ENCODE measurements around the gene BTBD2. TPM values are rescaled to one million over a fixed set of nuclear protein-coding genes. Genes with fewer than 3 reads are reported as not detected.
A peak's percentile ranks its signal among the peaks of the same experiment; 100 is the strongest.

BTBD2 gene
- total and polyA plus RNA-seq, 4 experiments from 2014 or later: 2.8 to 59.4 (median 29.4) TPM

DNA sequence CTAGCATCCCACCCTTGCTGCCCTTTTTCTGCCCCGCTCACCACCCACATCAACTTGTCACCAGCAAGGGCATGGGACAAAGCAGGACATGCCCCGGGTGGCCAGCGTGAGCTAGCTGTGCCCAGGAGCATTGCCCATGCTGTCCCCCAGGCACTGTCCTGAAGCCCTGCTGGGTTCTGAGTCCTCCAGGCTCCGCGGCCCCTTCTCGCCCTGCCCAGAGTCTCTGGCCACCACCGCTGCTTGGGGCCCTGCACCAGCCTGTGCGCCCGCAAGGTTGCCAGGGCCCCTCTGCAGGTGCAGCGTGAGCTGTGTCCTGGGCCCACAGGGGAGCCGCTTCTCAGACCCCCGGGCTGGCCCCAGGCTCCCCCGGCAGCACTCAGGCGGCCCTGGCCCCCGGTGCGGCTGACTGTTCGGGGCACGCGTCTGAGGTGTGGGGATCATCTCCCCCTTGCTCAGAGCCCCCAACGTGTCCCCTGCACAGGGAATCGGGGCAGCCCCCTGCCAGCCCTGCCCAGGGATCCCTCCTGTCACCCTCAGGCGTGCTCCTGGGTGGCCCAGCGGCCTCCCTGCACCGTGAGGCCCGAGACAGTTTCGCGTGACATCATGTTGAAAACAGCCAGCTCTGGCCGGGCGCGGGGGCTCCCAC is 70.5 kb downstream of the BTBD2 start:
- H3K36me3 Mint-ChIP-seq: peaks cover 0 to 30% of the 10 kb centered on the region in 2 donors
- ChIA-PET POLR2A (ENCODE audit: partially characterized antibody) (interaction anchor here (1.2 kb wide), 1 partner anchor 140 kb away, joined by 4 read pairs; no protein-coding TSS in a partner anchor), CTCF (ENCODE audit: partially characterized antibody) (interaction anchor here (1.2 to 1.4 kb wide), 3 partner anchors 17 to 72 kb away, joined by 3 to 4 read pairs (median 3); no protein-coding TSS in a partner anchor)
- peaks cover 47% of the 10 kb centered on the region for H3K4me1 ChIP-seq (ENCODE audit: insufficient read depth, low read length)
- H3K27ac Mint-ChIP-seq: peak overlapping the region in 2 of 7 donors; percentile 61 to 68
- H3K4me1 Mint-ChIP-seq: peaks cover 18 to 59% (median 37%) of the 10 kb centered on the region in 4 donors
- no peak for DNase-seq
- H3K36me3 ChIP-seq (ENCODE audit: insufficient read depth, low read length): peaks cover 7% of the 10 kb centered on the region
- H3K4me3 Mint-ChIP-seq: peak overlapping the region in 2 of 8 donors; percentile 31 to 43
- no peaks in the 10 kb centered on the region for H3K27me3 ChIP-seq (ENCODE audit: insufficient read depth, low read length)
- H3K27ac ChIP-seq (ENCODE audit: low read depth, low read length): peak overlapping the region; percentile 20
- H3K4me3 ChIP-seq (ENCODE audit: low read length in 2 of 2): no peak overlapping the region
- H3K9me3 Mint-ChIP-seq: peaks cover 0 to 6% (median 0%) of the 10 kb centered on the region in 8 donors
- H3K9me3 ChIP-seq (ENCODE audit: control insufficient read depth in 1 of 2, low read length in 2 of 2): no peaks in the 10 kb centered on the region
- intact Hi-C loops (cut with micrococcal nuclease): no loop called here
- H3K27me3 Mint-ChIP-seq: peaks cover 0 to 2% of the 10 kb centered on the region in 2 donors

GRCh38 chr19:1944088-1944915 is 71.2 kb downstream of the BTBD2 start:
- H3K4me1 Mint-ChIP-seq: peaks cover 19 to 59% (median 39%) of the 10 kb centered on the region in 4 donors
- ChIA-PET POLR2A (ENCODE audit: partially characterized antibody) (interaction anchor here (1.0 kb wide), 1 partner anchor 47 kb away, joined by 4 read pairs; no protein-coding TSS in a partner anchor), CTCF (ENCODE audit: partially characterized antibody) (interaction anchor here (0.6 to 1.4 kb wide), 4 partner anchors 47 to 75 kb away, joined by 3 to 4 read pairs (median 3); no protein-coding TSS in a partner anchor)
- no peak overlapping the region for H3K4me3 ChIP-seq (ENCODE audit: low read length in 2 of 2)
- peaks cover 7% of the 10 kb centered on the region for H3K36me3 ChIP-seq (ENCODE audit: insufficient read depth, low read length)
- peaks cover 0 to 31% of the 10 kb centered on the region in 2 donors for H3K36me3 Mint-ChIP-seq
- peak overlapping the region; percentile 91 for H3K27ac ChIP-seq (ENCODE audit: low read depth, low read length)
- H3K27ac Mint-ChIP-seq: peak overlapping the region; percentile 36 to 100 (median 59)
- H3K9me3 Mint-ChIP-seq: peaks cover 0 to 10% (median 0%) of the 10 kb centered on the region in 8 donors
- no peak for DNase-seq
- H3K4me3 Mint-ChIP-seq: peak overlapping the region in 5 of 8 donors; percentile 36 to 68 (median 59)
- no peaks in the 10 kb centered on the region for H3K9me3 ChIP-seq (ENCODE audit: control insufficient read depth in 1 of 2, low read length in 2 of 2)
- intact Hi-C loops (cut with micrococcal nuclease): no loop called here
- no peaks in the 10 kb centered on the region for H3K27me3 ChIP-seq (ENCODE audit: insufficient read depth, low read length)
- H3K4me1 ChIP-seq (ENCODE audit: insufficient read depth, low read length): peaks cover 53% of the 10 kb centered on the region
- H3K27me3 Mint-ChIP-seq: peaks cover 0 to 2% of the 10 kb centered on the region in 2 donors

DNA sequence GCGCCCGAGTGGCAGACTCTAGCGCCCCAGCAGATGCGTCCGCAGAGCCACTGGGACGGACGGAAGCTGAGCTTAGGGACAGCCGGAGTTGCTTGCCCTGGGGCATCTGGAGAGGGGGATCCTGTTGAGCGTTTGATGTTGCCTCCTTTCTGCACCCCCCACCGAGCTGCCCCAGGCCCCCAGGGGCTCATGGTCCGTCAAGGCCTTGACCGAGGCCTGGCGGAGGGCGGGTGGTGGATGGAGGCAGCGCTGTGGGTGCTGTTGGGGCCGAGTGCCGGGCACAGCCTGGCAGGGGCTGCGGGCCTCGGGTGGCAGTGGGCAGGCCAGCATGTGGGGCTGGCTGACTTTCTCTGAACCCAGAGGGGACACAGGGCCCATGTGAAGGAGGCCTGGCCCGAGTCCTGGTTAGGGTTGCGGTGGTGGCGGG is 71.8 kb downstream of the BTBD2 start:
- H3K27me3 ChIP-seq (ENCODE audit: insufficient read depth, low read length): no peaks in the 10 kb centered on the region
- H3K4me1 ChIP-seq (ENCODE audit: insufficient read depth, low read length): peaks cover 50% of the 10 kb centered on the region
- no peaks in the 10 kb centered on the region for H3K9me3 ChIP-seq (ENCODE audit: control insufficient read depth in 1 of 2, low read length in 2 of 2)
- intact Hi-C loops (cut with micrococcal nuclease): no loop called here
- no peak overlapping the region for H3K4me3 ChIP-seq (ENCODE audit: low read length in 2 of 2)
- Mint-ChIP-seq H3K4me3 (peak overlapping the region; percentile 90 to 99 (median 97)), H3K36me3 (peaks cover 0 to 28% of the 10 kb centered on the region in 2 donors), H3K27ac (peak overlapping the region; percentile 97 to 100 (median 99)), H3K4me1 (peaks cover 16 to 53% (median 33%) of the 10 kb centered on the region in 4 donors), H3K27me3 (peaks cover 0 to 2% of the 10 kb centered on the region in 2 donors), H3K9me3 (peaks cover 0 to 10% (median 0%) of the 10 kb centered on the region in 8 donors)
- peaks cover under 1% of the 10 kb centered on the region for H3K36me3 ChIP-seq (ENCODE audit: insufficient read depth, low read length)
- DNase-seq: peak in 1 of 5 donors; percentile 50
- POLR2A ChIA-PET (ENCODE audit: partially characterized antibody): interaction anchor here (0.7 to 1.8 kb wide), 4 partner anchors 46 to 327 kb away, joined by 3 to 12 read pairs (median 4); partner anchors contain the start of gene BTBD2
- CTCF ChIA-PET (ENCODE audit: partially characterized antibody): interaction anchor here (0.6 to 1.4 kb wide), 3 partner anchors 53 to 76 kb away, joined by 3 to 4 read pairs (median 3); no protein-coding TSS in a partner anchor
- peak overlapping the region; percentile 91 for H3K27ac ChIP-seq (ENCODE audit: low read depth, low read length)

DNA sequence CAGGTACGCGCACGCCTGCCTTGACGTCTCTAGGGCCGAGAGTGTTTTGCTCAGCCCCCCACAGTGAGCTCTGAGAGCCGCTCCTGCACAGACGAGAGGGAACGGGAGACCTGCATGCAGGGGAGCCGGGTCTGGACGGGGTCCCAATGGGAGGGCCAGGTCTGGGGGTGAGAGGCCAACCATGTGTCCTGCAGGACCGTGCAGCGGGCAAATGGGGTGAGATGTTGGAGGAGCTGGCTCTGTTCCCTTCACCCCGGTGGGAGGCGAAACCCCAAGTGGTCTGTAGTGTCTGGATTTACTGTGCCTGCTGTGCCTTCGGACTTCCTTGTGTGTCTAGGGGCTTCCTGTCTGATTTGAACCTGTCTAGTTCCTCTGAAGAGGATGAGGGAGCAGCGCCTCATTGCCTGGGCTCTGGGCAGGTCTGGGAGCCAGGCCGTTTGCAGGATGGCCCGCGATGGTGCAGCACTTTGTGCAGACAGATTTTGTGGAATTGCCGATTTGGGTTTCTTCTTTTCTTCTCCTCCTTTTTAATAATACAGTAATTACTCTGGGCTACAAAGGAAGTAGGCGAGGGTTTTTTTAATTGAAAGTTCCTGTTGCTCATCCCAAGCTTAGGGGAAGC is 72.5 kb downstream of the BTBD2 start:
- H3K36me3 Mint-ChIP-seq: peaks cover 0 to 28% of the 10 kb centered on the region in 2 donors
- no peak for DNase-seq
- H3K4me1 Mint-ChIP-seq: peaks cover 15 to 49% (median 32%) of the 10 kb centered on the region in 4 donors
- CTCF ChIA-PET (ENCODE audit: partially characterized antibody): interaction anchor here (0.6 to 1.3 kb wide), 5 partner anchors 45 to 141 kb away, joined by 3 to 4 read pairs (median 3); no protein-coding TSS in a partner anchor
- Histone ChIP-seq H3K9me3 (ENCODE audit: control insufficient read depth in 1 of 2, low read length in 2 of 2) (no peaks in the 10 kb centered on the region), H3K27me3 (ENCODE audit: insufficient read depth, low read length) (no peaks in the 10 kb centered on the region), H3K27ac (ENCODE audit: low read depth, low read length) (peak overlapping the region; percentile 91), H3K36me3 (ENCODE audit: insufficient read depth, low read length) (no peaks in the 10 kb centered on the region), H3K4me3 (ENCODE audit: low read length in 2 of 2) (peak overlapping the region; percentile 45 to 99), H3K4me1 (ENCODE audit: insufficient read depth, low read length) (peaks cover 46% of the 10 kb centered on the region)
- H3K27ac Mint-ChIP-seq: peak overlapping the region; percentile 97 to 100 (median 99)
- H3K9me3 Mint-ChIP-seq: peaks cover 0 to 10% (median 0%) of the 10 kb centered on the region in 8 donors
- intact Hi-C loops (cut with micrococcal nuclease): loop anchor here (1.0 kb wide), 3 partner anchors 38 to 153 kb away; partner anchors contain the start of genes ADAT3, IZUMO4, MOB3A and SCAMP4
- peak overlapping the region; percentile 90 to 99 (median 97) for H3K4me3 Mint-ChIP-seq
- H3K27me3 Mint-ChIP-seq: peaks cover 0 to 2% of the 10 kb centered on the region in 2 donors
- POLR2A ChIA-PET (ENCODE audit: partially characterized antibody): interaction anchor here (0.6 to 2.0 kb wide), 23 partner anchors 9 to 534 kb away, joined by 3 to 12 read pairs (median 4); partner anchors contain the start of genes AP3D1, BTBD2 and MKNK2

DNA sequence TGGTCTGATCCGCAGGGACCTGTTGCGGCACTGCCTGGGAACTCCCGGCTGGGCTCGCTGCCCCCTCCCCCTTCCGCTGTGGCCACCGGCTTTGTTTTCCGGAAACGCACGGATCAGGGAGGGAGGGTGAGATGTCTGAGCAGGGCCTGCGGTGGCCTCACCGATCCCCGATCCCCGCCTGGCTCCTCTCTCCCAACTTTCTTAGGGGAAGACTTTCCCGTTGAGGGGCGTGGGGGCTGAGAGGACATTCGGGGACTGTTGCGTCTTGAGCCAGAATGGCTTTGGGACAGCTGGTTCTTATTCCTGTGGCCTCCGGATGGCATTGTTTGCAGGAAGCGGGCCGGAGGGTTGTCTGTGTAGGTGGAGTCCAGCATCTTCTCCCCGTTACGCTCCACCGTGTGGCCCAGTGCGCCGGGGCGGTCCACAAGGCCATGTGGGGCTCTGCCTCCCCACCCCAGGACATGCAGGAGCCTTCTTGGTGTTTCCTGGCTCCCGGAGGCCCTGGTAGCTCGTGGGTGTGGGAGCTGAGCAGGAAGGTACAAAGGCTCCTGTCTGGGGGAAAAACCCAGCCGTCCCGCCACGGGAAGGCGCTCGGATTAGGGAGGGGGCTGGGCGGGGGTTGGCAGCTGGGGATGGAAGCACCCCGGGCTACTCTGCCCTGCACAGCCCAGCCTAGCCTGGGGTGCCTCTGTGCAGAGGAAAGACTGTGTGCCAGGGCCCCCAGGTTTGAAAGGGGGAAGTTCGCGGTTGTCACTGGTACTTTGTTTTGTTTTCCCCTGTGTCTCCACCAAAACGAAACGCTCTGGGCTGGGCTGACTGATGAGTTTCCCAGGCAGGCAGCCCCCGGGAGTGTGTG is 73.2 kb downstream of the BTBD2 start:
- intact Hi-C loops (cut with micrococcal nuclease): loop anchor here (1.0 kb wide), 3 partner anchors 37 to 154 kb away; partner anchors contain the start of genes ADAT3, IZUMO4, MOB3A and SCAMP4
- peak overlapping the region; percentile 97 to 100 (median 99) for H3K27ac Mint-ChIP-seq
- peaks cover 0 to 2% of the 10 kb centered on the region in 2 donors for H3K27me3 Mint-ChIP-seq
- POLR2A ChIA-PET (ENCODE audit: partially characterized antibody): interaction anchor here (0.6 to 2.0 kb wide), 29 partner anchors 9 to 674 kb away, joined by 3 to 12 read pairs (median 4); partner anchors contain the start of genes AP3D1 and MKNK2
- H3K4me3 ChIP-seq (ENCODE audit: low read length in 2 of 2): peak overlapping the region; percentile 81 to 99
- peaks cover 0 to 10% (median 0%) of the 10 kb centered on the region in 8 donors for H3K9me3 Mint-ChIP-seq
- peaks cover 0 to 28% of the 10 kb centered on the region in 2 donors for H3K36me3 Mint-ChIP-seq
- no peaks in the 10 kb centered on the region for H3K36me3 ChIP-seq (ENCODE audit: insufficient read depth, low read length)
- CTCF ChIA-PET (ENCODE audit: partially characterized antibody): interaction anchor here (0.6 to 1.3 kb wide), 6 partner anchors 12 to 142 kb away, joined by 3 to 4 read pairs (median 3); no protein-coding TSS in a partner anchor
- H3K4me3 Mint-ChIP-seq: peak overlapping the region; percentile 90 to 99 (median 97)
- peaks cover 45% of the 10 kb centered on the region for H3K4me1 ChIP-seq (ENCODE audit: insufficient read depth, low read length)
- peak; percentile 78 to 89 (median 84) for DNase-seq
- H3K27ac ChIP-seq (ENCODE audit: low read depth, low read length): peak overlapping the region; percentile 91
- H3K4me1 Mint-ChIP-seq: peaks cover 15 to 49% (median 33%) of the 10 kb centered on the region in 4 donors
- no peaks in the 10 kb centered on the region for H3K27me3 ChIP-seq (ENCODE audit: insufficient read depth, low read length)
- no peaks in the 10 kb centered on the region for H3K9me3 ChIP-seq (ENCODE audit: control insufficient read depth in 1 of 2, low read length in 2 of 2)
